ENCODE data around the gene HLA-DMA. TPM values are rescaled to one million over a fixed set of nuclear protein-coding genes. Genes with fewer than 3 reads are reported as not detected.

The HLA-DMA gene
- total RNA-seq, 1 experiment from 2014 or later: 2.8 TPM

- no peaks in the 10 kb centered on the region for H3K27me3 ChIP-seq (ENCODE audit: control insufficient read depth, insufficient read depth, low read length)
- intact Hi-C loops (cut with micrococcal nuclease; ENCODE audit: unreplicated experiment): loop anchor here (5.0 kb wide), 1 partner anchor 93 kb away; no protein-coding TSS in a partner anchor
- H3K27ac ChIP-seq (ENCODE audit: low read length): no peak overlapping the region
- H3K9me3 ChIP-seq (ENCODE audit: control insufficient read depth, insufficient read depth, low read depth, low read length): no peaks in the 10 kb centered on the region
- in situ Hi-C loops (cut with HindIII; ENCODE audit: low pct_unique_long_range_greater_than_20kb, low sequenced_read_pairs): no loop called here
- peaks cover 56% of the 10 kb centered on the region for H3K36me3 ChIP-seq (ENCODE audit: control insufficient read depth, insufficient read depth, low read length)
- BruUV-seq (replicated peaks): no TSS peak
- POLR2A ChIA-PET: interaction anchor here (3.2 kb wide), 1 partner anchor 9 kb away, joined by 26 read pairs; no protein-coding TSS in a partner anchor
- H3K4me1 ChIP-seq (ENCODE audit: control insufficient read depth, insufficient read depth, low read length): peaks cover 69% of the 10 kb centered on the region
- DNase-seq (ENCODE audit: low read depth, low spot score) (no peak), ATAC-seq (no peak)
- CTCF ChIA-PET: interaction anchor here (0.6 to 0.7 kb wide), 3 partner anchors 21 to 405 kb away, joined by 3 read pairs; no protein-coding TSS in a partner anchor
- H3K4me3 ChIP-seq (ENCODE audit: low read depth in 2 of 2, low read length in 2 of 2): no peak overlapping the region
- no peak for TF ChIP-seq TCF7L2 (IDR thresholded peaks at IDR 0.05; ENCODE audit: low read depth, low read length)
- TF ChIP-seq REST (IDR thresholded peaks at IDR 0.05; ENCODE audit: insufficient read depth in 1 of 2, low read depth in 2 of 2, low read length in 1 of 2): no peak
- no peak for TF ChIP-seq SIN3A (IDR thresholded peaks at IDR 0.05; ENCODE audit: borderline replicate concordance, insufficient read depth, low read depth, low read length)
- no peak; the same call in none of the 2 replicates for TF ChIP-seq POLR2AphosphoS5 (IDR thresholded peaks at IDR 0.05; ENCODE audit: low read depth, low read length)
- TF ChIP-seq CTCF (IDR thresholded peaks at IDR 0.05): no peak
Observed at GRCh38 chr6:32980488-32981038, 27.7 kb upstream of the HLA-DMA start.

- in situ Hi-C loops (cut with HindIII; ENCODE audit: low pct_unique_long_range_greater_than_20kb, low sequenced_read_pairs): no loop called here
- Histone ChIP-seq H3K27ac (ENCODE audit: low read length) (no peak overlapping the region; the same call in 1 of the 2 replicates), H3K27me3 (ENCODE audit: control insufficient read depth, insufficient read depth, low read length) (no peaks in the 10 kb centered on the region), H3K9me3 (ENCODE audit: control insufficient read depth, insufficient read depth, low read depth, low read length) (no peaks in the 10 kb centered on the region), H3K4me3 (ENCODE audit: low read depth in 2 of 2, low read length in 2 of 2) (no peak overlapping the region), H3K36me3 (ENCODE audit: control insufficient read depth, insufficient read depth, low read length) (peaks cover 63% of the 10 kb centered on the region), H3K4me1 (ENCODE audit: control insufficient read depth, insufficient read depth, low read length) (peaks cover 72% of the 10 kb centered on the region)
- TF ChIP-seq SIN3A (IDR thresholded peaks at IDR 0.05; ENCODE audit: borderline replicate concordance, insufficient read depth, low read depth, low read length): no peak
- TF ChIP-seq POLR2AphosphoS5 (IDR thresholded peaks at IDR 0.05; ENCODE audit: low read depth, low read length): peak; percentile 39; the same call in 1 of the 2 replicates
- intact Hi-C loops (cut with micrococcal nuclease; ENCODE audit: unreplicated experiment): loop anchor here (5.0 kb wide), 1 partner anchor 93 kb away; no protein-coding TSS in a partner anchor
- POLR2A ChIA-PET: interaction anchor here (1.2 to 3.2 kb wide), 2 partner anchors 9 to 11 kb away, joined by 12 to 26 read pairs; partner anchors contain the start of gene BRD2
- no peak for DNase-seq (ENCODE audit: low read depth, low spot score)
- ATAC-seq: no peak
- BruUV-seq (replicated peaks): TSS peak; percentile 9
- CTCF ChIA-PET: interaction anchor here (0.7 kb wide), 2 partner anchors 21 to 67 kb away, joined by 3 read pairs; no protein-coding TSS in a partner anchor
Observed at GRCh38 chr6:32979720-32980487, 27.0 kb upstream of the HLA-DMA start.
